ENCODE measurements around the gene WDFY4. TPM values are rescaled to one million over a fixed set of nuclear protein-coding genes. Genes with fewer than 3 reads are reported as not detected.

The WDFY4 gene
- total and polyA plus RNA-seq, 2 of the 13 experiments (the other 11 are each of a cell fraction or from before 2014, with no cell fraction given): not detected

DNA sequence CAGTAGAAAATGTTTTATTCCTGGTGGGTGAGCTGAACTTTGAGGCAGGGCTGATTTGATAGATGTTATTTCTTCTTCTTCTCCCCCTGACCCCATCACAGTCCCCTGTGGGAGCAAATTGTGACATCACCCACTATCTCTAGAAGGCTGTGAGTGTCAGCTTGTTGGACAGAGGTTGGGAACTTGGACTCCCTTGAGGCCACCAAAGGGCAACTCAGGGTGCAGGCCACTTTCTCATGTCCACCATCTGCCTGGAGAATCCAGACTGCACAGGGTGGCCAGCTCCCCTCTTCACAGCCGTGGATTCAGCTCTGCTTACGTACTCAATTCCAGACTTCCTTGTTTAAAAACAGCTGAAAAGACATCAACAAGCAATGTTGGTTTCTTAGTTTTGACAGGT lies 151.9 kb downstream of the WDFY4 start:
- POLR2A ChIA-PET: no interaction called here
- CTCF ChIA-PET (ENCODE audit: low intra/inter-chr PET ratio, low total read pairs): no interaction called here
- DNase-seq (ENCODE audit: low spot score) (no peak), ATAC-seq (no peak), FAIRE-seq (no peak)
- TF ChIP-seq ZNF7 (CRISPR knock-in tag; IDR thresholded peaks at IDR 0.05): no peak
- TF ChIP-seq EED (CRISPR knock-in tag; IDR thresholded peaks at IDR 0.05): no peak
- no peak for TF ChIP-seq ZNF331 (CRISPR knock-in tag; IDR thresholded peaks at IDR 0.05)
- no peak for TF ChIP-seq SIX4 (CRISPR knock-in tag; IDR thresholded peaks at IDR 0.05)
- TF ChIP-seq, protein P1, sequence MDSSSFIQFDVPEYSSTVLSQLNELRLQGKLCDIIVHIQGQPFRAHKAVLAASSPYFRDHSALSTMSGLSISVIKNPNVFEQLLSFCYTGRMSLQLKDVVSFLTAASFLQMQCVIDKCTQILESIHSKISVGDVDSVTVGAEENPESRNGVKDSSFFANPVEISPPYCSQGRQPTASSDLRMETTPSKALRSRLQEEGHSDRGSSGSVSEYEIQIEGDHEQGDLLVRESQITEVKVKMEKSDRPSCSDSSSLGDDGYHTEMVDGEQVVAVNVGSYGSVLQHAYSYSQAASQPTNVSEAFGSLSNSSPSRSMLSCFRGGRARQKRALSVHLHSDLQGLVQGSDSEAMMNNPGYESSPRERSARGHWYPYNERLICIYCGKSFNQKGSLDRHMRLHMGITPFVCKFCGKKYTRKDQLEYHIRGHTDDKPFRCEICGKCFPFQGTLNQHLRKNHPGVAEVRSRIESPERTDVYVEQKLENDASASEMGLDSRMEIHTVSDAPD (CRISPR knock-in tag; IDR thresholded peaks at IDR 0.05): no peak
- TF ChIP-seq, protein P2, sequence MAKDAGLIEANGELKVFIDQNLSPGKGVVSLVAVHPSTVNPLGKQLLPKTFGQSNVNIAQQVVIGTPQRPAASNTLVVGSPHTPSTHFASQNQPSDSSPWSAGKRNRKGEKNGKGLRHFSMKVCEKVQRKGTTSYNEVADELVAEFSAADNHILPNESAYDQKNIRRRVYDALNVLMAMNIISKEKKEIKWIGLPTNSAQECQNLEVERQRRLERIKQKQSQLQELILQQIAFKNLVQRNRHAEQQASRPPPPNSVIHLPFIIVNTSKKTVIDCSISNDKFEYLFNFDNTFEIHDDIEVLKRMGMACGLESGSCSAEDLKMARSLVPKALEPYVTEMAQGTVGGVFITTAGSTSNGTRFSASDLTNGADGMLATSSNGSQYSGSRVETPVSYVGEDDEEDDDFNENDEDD (CRISPR knock-in tag; IDR thresholded peaks at IDR 0.05; ENCODE audit: borderline replicate concordance): no peak
- no peak for TF ChIP-seq ZNF713 (CRISPR knock-in tag; IDR thresholded peaks at IDR 0.05)
- TF ChIP-seq, protein P3, sequence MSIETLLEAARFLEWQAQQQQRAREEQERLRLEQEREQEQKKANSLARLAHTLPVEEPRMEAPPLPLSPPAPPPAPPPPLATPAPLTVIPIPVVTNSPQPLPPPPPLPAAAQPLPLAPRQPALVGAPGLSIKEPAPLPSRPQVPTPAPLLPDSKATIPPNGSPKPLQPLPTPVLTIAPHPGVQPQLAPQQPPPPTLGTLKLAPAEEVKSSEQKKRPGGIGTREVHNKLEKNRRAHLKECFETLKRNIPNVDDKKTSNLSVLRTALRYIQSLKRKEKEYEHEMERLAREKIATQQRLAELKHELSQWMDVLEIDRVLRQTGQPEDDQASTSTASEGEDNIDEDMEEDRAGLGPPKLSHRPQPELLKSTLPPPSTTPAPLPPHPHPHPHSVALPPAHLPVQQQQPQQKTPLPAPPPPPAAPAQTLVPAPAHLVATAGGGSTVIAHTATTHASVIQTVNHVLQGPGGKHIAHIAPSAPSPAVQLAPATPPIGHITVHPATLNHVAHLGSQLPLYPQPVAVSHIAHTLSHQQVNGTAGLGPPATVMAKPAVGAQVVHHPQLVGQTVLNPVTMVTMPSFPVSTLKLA (IDR thresholded peaks at IDR 0.05): no peak
- no peak for TF ChIP-seq MED13 (CRISPR knock-in tag; IDR thresholded peaks at IDR 0.05)
- no peaks in the 10 kb centered on the region for H4K20me1 ChIP-seq (ENCODE audit: insufficient read depth, low read length)
- H3K4me1 ChIP-seq (ENCODE audit: insufficient read depth, low read length): no peaks in the 10 kb centered on the region
- no peak overlapping the region for H3K27ac ChIP-seq (ENCODE audit: extremely low read length, insufficient read depth, low read length)
- in situ Hi-C loops (cut with HindIII; ENCODE audit: extremely low pct_ligation_motif_present, low pct_unique_long_range_greater_than_20kb): no loop called here
- no TSS peak for BruUV-seq (replicated peaks)
- H3K27me3 ChIP-seq (ENCODE audit: control insufficient read depth in 1 of 2, insufficient read depth in 2 of 2, low read length in 2 of 2): peaks cover 0 to 3% of the 10 kb centered on the region in 2 experiments; a peak in 2 of 5 replicates
- no peaks in the 10 kb centered on the region for H3K36me3 ChIP-seq (replicated peaks in 1 of 2; ENCODE audit: control insufficient read depth in 1 of 2, insufficient read depth in 2 of 2, low read length in 2 of 2)
- H3K4me2 ChIP-seq (ENCODE audit: low read depth, low read length): no peak overlapping the region
- H2AFZ ChIP-seq (ENCODE audit: low read length): no peak overlapping the region
- H3K9ac ChIP-seq (ENCODE audit: insufficient read depth, low read depth, low read length): no peak overlapping the region
- intact Hi-C loops (cut with micrococcal nuclease; ENCODE audit: unreplicated experiment): no loop called here
- H3K9me3 ChIP-seq (ENCODE audit: low read length): no peaks in the 10 kb centered on the region
- WGBS (ENCODE audit: low lambda C conversion rate): 4% methylated on average over 2 of the region's 2 CpGs
- H3K79me2 ChIP-seq (ENCODE audit: insufficient read depth, low read length): no peaks in the 10 kb centered on the region
- no peak overlapping the region for H3K4me3 ChIP-seq (replicated peaks in 1 of 3; ENCODE audit: insufficient read depth in 1 of 3, low read depth in 2 of 3, low read length in 3 of 3)

All from HepG2 (cell line).